Activated naive CD8-positive, alpha-beta T cell treated with anti-CD3 and anti-CD28 coated beads, Interleukin-2, amount 50 U/mL, for 16 hours (primary cell): ENCODE data around the gene ASTN2.

Source experiments
- DNase-seq: peaks from one replicate; pipeline ENCODE4 v3.0.0-alpha.2; 2020; ENCODE audit warnings: low read depth, low spot score

Gene ASTN2

GRCh38 chr9:117169089-117169621, 245.7 kb downstream of the ASTN2 start:
- no peak for DNase-seq

GRCh38 chr9:117164512-117164911, 250.3 kb downstream of the ASTN2 start:
- DNase-seq: no peak

GRCh38 chr9:117160254-117160653, 254.6 kb downstream of the ASTN2 start:
- DNase-seq: no peak

GRCh38 chr9:117156771-117157535, 257.9 kb downstream of the ASTN2 start:
- no peak for DNase-seq

GRCh38 chr9:117156144-117156688, 258.6 kb downstream of the ASTN2 start:
- DNase-seq: no peak

GRCh38 chr9:117153021-117153420, 261.8 kb downstream of the ASTN2 start:
- no peak for DNase-seq

GRCh38 chr9:117151716-117152115, 263.1 kb downstream of the ASTN2 start:
- no peak for DNase-seq

GRCh38 chr9:117149996-117150395, 264.9 kb downstream of the ASTN2 start:
- no peak for DNase-seq

- no peak for DNase-seq
Observed at GRCh38 chr9:117145811-117146490, 268.9 kb downstream of the ASTN2 start.

GRCh38 chr9:117145081-117145480, 269.8 kb downstream of the ASTN2 start:
- no peak for DNase-seq

GRCh38 chr9:117138231-117138630, 276.6 kb downstream of the ASTN2 start:
- no peak for DNase-seq

- no peak for DNase-seq
Observed at GRCh38 chr9:117136461-117136860, 278.4 kb downstream of the ASTN2 start.

GRCh38 chr9:117135501-117136098, 279.3 kb downstream of the ASTN2 start:
- no peak for DNase-seq

- DNase-seq: no peak
Observed at GRCh38 chr9:117134826-117135500, 279.9 kb downstream of the ASTN2 start.

- DNase-seq: no peak
Observed at GRCh38 chr9:117126871-117127270, 288.0 kb downstream of the ASTN2 start.

GRCh38 chr9:117125531-117125930, 289.3 kb downstream of the ASTN2 start:
- DNase-seq: no peak

GRCh38 chr9:117123729-117124128, 291.1 kb downstream of the ASTN2 start:
- no peak for DNase-seq

- DNase-seq: no peak
Observed at GRCh38 chr9:117122953-117123352, 291.9 kb downstream of the ASTN2 start.

GRCh38 chr9:117122102-117122501, 292.8 kb downstream of the ASTN2 start:
- no peak for DNase-seq

- no peak for DNase-seq
Observed at GRCh38 chr9:117121316-117121715, 293.5 kb downstream of the ASTN2 start.

GRCh38 chr9:117120061-117120460, 294.8 kb downstream of the ASTN2 start:
- DNase-seq: no peak

- no peak for DNase-seq
Observed at GRCh38 chr9:117116084-117116483, 298.8 kb downstream of the ASTN2 start.
